SK-N-SH (cell line): ENCODE results near the gene LPP. TPM values are rescaled to one million over a fixed set of nuclear protein-coding genes. Genes with fewer than 3 reads are reported as not detected.

Source experiments
- CTCF ChIA-PET: fragments of 300-600, 350-600 bp; formaldehyde crosslinking; extraction: SDS; loops from one replicate; lab custom pipeline; 2021; lab: Yijun Ruan, JAX
- POLR2A ChIA-PET: fragments of 350-600 bp; sonication (Branson Sonifier 250); formaldehyde crosslinking; extraction: SDS; loops from one replicate; lab custom pipeline; 2020; ENCODE audit warnings: antibody characterized with exemption, inconsistent platforms; lab: Yijun Ruan, JAX
- DNase-seq: peaks from one replicate; pipeline ENCODE4 v3.0.0; 2012
- H2AFZ ChIP-seq: fragments of 200-600 bp; sonication (generic); 2 replicates; pipeline ENCODE4 v1.8.1; 2016; ENCODE audit warnings: antibody characterized with exemption, mild to moderate bottlenecking, low read depth
- H3F3A ChIP-seq: fragments of 200-600 bp; sonication (generic); replicated peaks from 2 replicates; pipeline ENCODE3; 2016; ENCODE audit warnings: antibody characterized with exemption, mild to moderate bottlenecking; ENCODE audit not compliant: insufficient read depth
- H3K27ac ChIP-seq, 2 experiments: fragments of 200-500 bp in 1 of 2; fragments of 200-600 bp in 1 of 2; sonication (Bioruptor generic) in 1 of 2; sonication (generic), shearing (Covaris generic) in 1 of 2; 2 replicates each; pipeline versions ENCODE4 v1.5.1 to v1.6.1; 2014 to 2016; ENCODE audit warnings: low read depth in 2 of 2, inconsistent platforms in 1 of 2, low read length in 1 of 2, mild to moderate bottlenecking in 1 of 2, mixed read lengths in 1 of 2
- H3K27me3 ChIP-seq: fragments of 200-600 bp; sonication (generic), shearing (Covaris generic); 2 replicates; pipeline ENCODE4 v1.6.1; 2016; ENCODE audit warnings: mixed run types; ENCODE audit not compliant: insufficient read depth
- H3K36me3 ChIP-seq, 2 experiments: fragments of 200-500 bp in 1 of 2; fragments of 200-600 bp in 1 of 2; sonication (Bioruptor generic) in 1 of 2; sonication (generic) in 1 of 2; replicated peaks in 1 of 2; 2 replicates each; pipeline versions ENCODE3 to v1.5.1; 2014 to 2016; ENCODE audit warnings: low read length in 1 of 2, mild to moderate bottlenecking in 1 of 2; ENCODE audit not compliant: insufficient read depth in 2 of 2, control insufficient read depth in 1 of 2
- H3K4me1 ChIP-seq, 2 experiments: fragments of 200-500 bp in 1 of 2; fragments of 200-600 bp in 1 of 2; sonication (Bioruptor generic) in 1 of 2; sonication (generic), shearing (Covaris generic) in 1 of 2; 2 replicates each; pipeline versions ENCODE4 v1.5.1 to v1.6.1; 2014 to 2016; ENCODE audit warnings: low read depth in 1 of 2, low read length in 1 of 2, mixed run types in 1 of 2; ENCODE audit not compliant: insufficient read depth in 2 of 2, control insufficient read depth in 1 of 2
- H3K4me2 ChIP-seq: fragments of 200-600 bp; sonication (generic), shearing (Covaris generic); 2 replicates; pipeline ENCODE4 v1.6.1; 2017; ENCODE audit warnings: mixed run types
- H3K4me3 ChIP-seq, 2 experiments: fragments of 200-500 bp in 1 of 2; fragments of 200-600 bp in 1 of 2; sonication (Bioruptor generic) in 1 of 2; sonication (generic), shearing (Covaris generic) in 1 of 2; 2 replicates each; pipeline versions ENCODE4 v1.5.1 to v1.8.1; 2014 to 2016; ENCODE audit warnings: low read depth in 2 of 2, inconsistent platforms in 1 of 2, low read length in 1 of 2, mild to moderate bottlenecking in 1 of 2, mixed read lengths in 1 of 2, moderate library complexity in 1 of 2
- H3K79me2 ChIP-seq: fragments of 200-600 bp; sonication (generic); 2 replicates; pipeline ENCODE4 v1.8.1; 2017; ENCODE audit warnings: mild to moderate bottlenecking; ENCODE audit not compliant: insufficient read depth
- H3K9ac ChIP-seq: fragments of 200-600 bp; sonication (generic); 2 replicates; pipeline ENCODE4 v1.6.1; 2017; ENCODE audit warnings: mixed run types
- H3K9me2 ChIP-seq: fragments of 200-600 bp; sonication (generic); 2 replicates; pipeline ENCODE4 v1.6.1; 2017; ENCODE audit warnings: mixed run types
- H3K9me3 ChIP-seq: fragments of 200-600 bp; sonication (generic); 2 replicates; pipeline ENCODE4 v1.6.1; 2017; ENCODE audit warnings: mixed run types, mild to moderate bottlenecking, moderate library complexity
- H4K20me1 ChIP-seq: fragments of 200-600 bp; sonication (generic); 2 replicates; pipeline ENCODE4 v1.6.1; 2017; ENCODE audit warnings: mild to moderate bottlenecking, mixed run types; ENCODE audit not compliant: insufficient read depth
- ELF1 ChIP-seq: IDR thresholded peaks from 2 replicates; pipeline ENCODE4 v1.4.0; 2012
- EP300 ChIP-seq, 2 experiments: IDR thresholded peaks; 2 replicates each; pipeline versions ENCODE4 v1.4.0 to v1.6.1; 2012; ENCODE audit warnings: borderline replicate concordance in 1 of 2, low read depth in 1 of 2, low read length in 1 of 2
- FOSL2 ChIP-seq: IDR thresholded peaks from 2 replicates; pipeline ENCODE4 v1.4.0; 2012; ENCODE audit warnings: low read depth, mild to moderate bottlenecking, moderate library complexity, borderline replicate concordance
- FOXM1 ChIP-seq: IDR thresholded peaks from 2 replicates; pipeline ENCODE4 v1.4.0; 2012; ENCODE audit warnings: low read depth, mild to moderate bottlenecking
- NFIC ChIP-seq: IDR thresholded peaks from 2 replicates; pipeline ENCODE4 v1.4.0; 2012; ENCODE audit warnings: borderline replicate concordance
- NRF1 ChIP-seq: IDR thresholded peaks from 2 replicates; pipeline ENCODE4 v1.6.1; 2012; ENCODE audit warnings: low read depth, mild to moderate bottlenecking, low read length
- POLR2AphosphoS5 ChIP-seq: IDR thresholded peaks from 2 replicates; pipeline ENCODE4 v1.6.1; 2012; ENCODE audit warnings: low read depth, low read length
- RCOR1 ChIP-seq: fragments of 150-350 bp; IDR thresholded peaks from 2 replicates; pipeline ENCODE4 v1.6.1; 2017; ENCODE audit warnings: antibody characterized with exemption, low read length
- SMC3 ChIP-seq: IDR thresholded peaks from 2 replicates; pipeline ENCODE4 v1.6.1; 2012; ENCODE audit warnings: low read depth, low read length, improper control_type of control experiment
- TAF1 ChIP-seq: IDR thresholded peaks from 2 replicates; pipeline ENCODE4 v1.6.1; 2012; ENCODE audit warnings: low read depth, mild to moderate bottlenecking, low read length, moderate library complexity, borderline replicate concordance
- TEAD4 ChIP-seq: IDR thresholded peaks from 2 replicates; pipeline ENCODE4 v1.4.0; 2012; ENCODE audit warnings: mild to moderate bottlenecking, borderline replicate concordance; ENCODE audit not compliant: insufficient read depth
- WGBS: methylation state at CpG from one replicate; pipeline ENCODE4 v1.1.6; 2017; ENCODE audit warnings: low lambda C conversion rate; 5-methylcytosine and 5-hydroxymethylcytosine counted together
- polyA plus RNA-seq, 3 experiments: library from polyadenylated mRNA; depleted of rRNA; stranded (reverse); fragments of >200 nt; gene quantifications; 2 replicates each; pipeline ENCODE4 v1.2.3, GENCODE V29; 2012
- TF ChIP-seq, protein P1 (sequence below): fragments of 200-600 bp; sonication (generic); IDR thresholded peaks from 2 replicates; pipeline ENCODE4 v1.6.1; 2017; ENCODE audit warnings: antibody characterized with exemption, mild to moderate bottlenecking, moderate library complexity
- TF ChIP-seq, protein P2 (sequence below): IDR thresholded peaks from 2 replicates; pipeline ENCODE4 v1.4.0; 2012; ENCODE audit warnings: low read depth
- TF ChIP-seq, protein P3 (sequence below): IDR thresholded peaks from 2 replicates; pipeline ENCODE4 v1.4.0; 2012; ENCODE audit warnings: low read depth, borderline replicate concordance
- TF ChIP-seq, protein P4 (sequence below): fragments of 150-350 bp; IDR thresholded peaks from 2 replicates; pipeline ENCODE4 v1.6.1; 2017; ENCODE audit warnings: antibody characterized with exemption, low read length, low read depth, borderline replicate concordance

Gene LPP
- polyA plus RNA-seq, 1 of the 3 experiments (the other 2 are of a cell fraction) = 6.6 TPM

DNA sequence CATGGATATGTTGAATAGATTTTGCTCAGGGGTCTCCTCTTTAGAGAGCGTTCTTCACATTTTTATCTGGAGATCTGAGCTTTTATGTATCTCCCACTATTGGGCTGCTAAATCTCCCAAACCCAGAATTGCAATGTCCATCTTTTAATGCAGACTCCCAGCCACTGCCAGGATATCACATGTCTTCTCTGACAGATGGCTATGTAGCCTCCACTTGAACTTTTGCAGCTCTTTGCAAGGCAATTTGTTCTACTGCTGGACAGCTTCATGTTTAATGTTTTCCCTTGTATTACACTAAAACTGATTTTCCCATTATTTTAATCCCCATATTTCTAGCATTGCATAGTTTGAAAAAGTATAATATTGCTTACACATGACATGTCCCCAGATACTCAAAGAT lies 177.2 kb downstream of the LPP start:
- H3K4me1 ChIP-seq = peaks cover 0 to 11% of the 10 kb centered on the region in 2 experiments; a peak in 2 of 4 replicates
- no peak overlapping the region for H3K4me2 ChIP-seq
- H2AFZ ChIP-seq = no peak overlapping the region
- no peaks in the 10 kb centered on the region for H3K27me3 ChIP-seq
- H3K27ac ChIP-seq = peak overlapping the region in 1 of 2 experiments; percentile 28; a peak in 1 of 4 replicates
- H3K9ac ChIP-seq = no peak overlapping the region
- no peak for DNase-seq
- H3F3A ChIP-seq = peaks cover 6% of the 10 kb centered on the region
- no peaks in the 10 kb centered on the region for H3K9me3 ChIP-seq
- CTCF ChIA-PET = interaction anchor here (1.1 kb wide), 1 partner anchor 8 kb away, joined by 4 read pairs; no protein-coding TSS in a partner anchor
- peaks cover 85% of the 10 kb centered on the region for H3K79me2 ChIP-seq
- 93% methylated on average over 1 of the region's 1 CpG for WGBS
- H3K36me3 ChIP-seq = peaks cover 0 to 37% of the 10 kb centered on the region in 2 experiments
- POLR2A ChIA-PET = no interaction called here
- no peak overlapping the region for H3K4me3 ChIP-seq
- H4K20me1 ChIP-seq = no peaks in the 10 kb centered on the region
- H3K9me2 ChIP-seq = no peaks in the 10 kb centered on the region
- TF ChIP-seq EP300 (IDR thresholded peaks at IDR 0.05; ENCODE audit: borderline replicate concordance in 1 of 2, low read depth in 1 of 2, low read length in 1 of 2) = no peak
- TF ChIP-seq FOSL2 = no peak
- TF ChIP-seq, protein P1, sequence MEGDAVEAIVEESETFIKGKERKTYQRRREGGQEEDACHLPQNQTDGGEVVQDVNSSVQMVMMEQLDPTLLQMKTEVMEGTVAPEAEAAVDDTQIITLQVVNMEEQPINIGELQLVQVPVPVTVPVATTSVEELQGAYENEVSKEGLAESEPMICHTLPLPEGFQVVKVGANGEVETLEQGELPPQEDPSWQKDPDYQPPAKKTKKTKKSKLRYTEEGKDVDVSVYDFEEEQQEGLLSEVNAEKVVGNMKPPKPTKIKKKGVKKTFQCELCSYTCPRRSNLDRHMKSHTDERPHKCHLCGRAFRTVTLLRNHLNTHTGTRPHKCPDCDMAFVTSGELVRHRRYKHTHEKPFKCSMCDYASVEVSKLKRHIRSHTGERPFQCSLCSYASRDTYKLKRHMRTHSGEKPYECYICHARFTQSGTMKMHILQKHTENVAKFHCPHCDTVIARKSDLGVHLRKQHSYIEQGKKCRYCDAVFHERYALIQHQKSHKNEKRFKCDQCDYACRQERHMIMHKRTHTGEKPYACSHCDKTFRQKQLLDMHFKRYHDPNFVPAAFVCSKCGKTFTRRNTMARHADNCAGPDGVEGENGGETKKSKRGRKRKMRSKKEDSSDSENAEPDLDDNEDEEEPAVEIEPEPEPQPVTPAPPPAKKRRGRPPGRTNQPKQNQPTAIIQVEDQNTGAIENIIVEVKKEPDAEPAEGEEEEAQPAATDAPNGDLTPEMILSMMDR = no peak
- TF ChIP-seq, protein P2, sequence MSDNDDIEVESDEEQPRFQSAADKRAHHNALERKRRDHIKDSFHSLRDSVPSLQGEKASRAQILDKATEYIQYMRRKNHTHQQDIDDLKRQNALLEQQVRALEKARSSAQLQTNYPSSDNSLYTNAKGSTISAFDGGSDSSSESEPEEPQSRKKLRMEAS = no peak
- TF ChIP-seq NRF1 = no peak
- TF ChIP-seq, protein P3, sequence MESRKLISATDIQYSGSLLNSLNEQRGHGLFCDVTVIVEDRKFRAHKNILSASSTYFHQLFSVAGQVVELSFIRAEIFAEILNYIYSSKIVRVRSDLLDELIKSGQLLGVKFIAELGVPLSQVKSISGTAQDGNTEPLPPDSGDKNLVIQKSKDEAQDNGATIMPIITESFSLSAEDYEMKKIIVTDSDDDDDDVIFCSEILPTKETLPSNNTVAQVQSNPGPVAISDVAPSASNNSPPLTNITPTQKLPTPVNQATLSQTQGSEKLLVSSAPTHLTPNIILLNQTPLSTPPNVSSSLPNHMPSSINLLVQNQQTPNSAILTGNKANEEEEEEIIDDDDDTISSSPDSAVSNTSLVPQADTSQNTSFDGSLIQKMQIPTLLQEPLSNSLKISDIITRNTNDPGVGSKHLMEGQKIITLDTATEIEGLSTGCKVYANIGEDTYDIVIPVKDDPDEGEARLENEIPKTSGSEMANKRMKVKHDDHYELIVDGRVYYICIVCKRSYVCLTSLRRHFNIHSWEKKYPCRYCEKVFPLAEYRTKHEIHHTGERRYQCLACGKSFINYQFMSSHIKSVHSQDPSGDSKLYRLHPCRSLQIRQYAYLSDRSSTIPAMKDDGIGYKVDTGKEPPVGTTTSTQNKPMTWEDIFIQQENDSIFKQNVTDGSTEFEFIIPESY = no peak
- TF ChIP-seq, protein P4, sequence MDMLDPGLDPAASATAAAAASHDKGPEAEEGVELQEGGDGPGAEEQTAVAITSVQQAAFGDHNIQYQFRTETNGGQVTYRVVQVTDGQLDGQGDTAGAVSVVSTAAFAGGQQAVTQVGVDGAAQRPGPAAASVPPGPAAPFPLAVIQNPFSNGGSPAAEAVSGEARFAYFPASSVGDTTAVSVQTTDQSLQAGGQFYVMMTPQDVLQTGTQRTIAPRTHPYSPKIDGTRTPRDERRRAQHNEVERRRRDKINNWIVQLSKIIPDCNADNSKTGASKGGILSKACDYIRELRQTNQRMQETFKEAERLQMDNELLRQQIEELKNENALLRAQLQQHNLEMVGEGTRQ = no peak
- no peak for TF ChIP-seq POLR2AphosphoS5
- TF ChIP-seq TEAD4 = no peak
- no peak for TF ChIP-seq SMC3
- no peak for TF ChIP-seq ELF1
- TF ChIP-seq RCOR1 = no peak
- no peak for TF ChIP-seq FOXM1
- no peak for TF ChIP-seq TAF1
- TF ChIP-seq NFIC = no peak
